IMR-90 (cell line): Measurements from ENCODE around the gene MACC1. TPM values are rescaled to one million over a fixed set of nuclear protein-coding genes. Genes with fewer than 3 reads are reported as not detected.
A peak's percentile ranks its signal among the peaks of the same experiment; 100 is the strongest.

ENCODE experiments used
- ATAC-seq: fragments of 200-7000 bp; cut with Tn5 transposase; 2 replicates; pipeline ENCODE4 v1.9.1; 2020; ENCODE audit warnings: low read depth, mild to moderate bottlenecking, moderate library complexity
- BruUV-seq: library from RNA; stranded (reverse); fragments of 400-500 nt; replicated peaks from 2 replicates; lab custom pipeline; 2021; lab: Mats Ljungman, UMichigan
- CTCF ChIA-PET: fragments of 300-600 bp; formaldehyde crosslinking; extraction: SDS; loops from one replicate; lab custom pipeline; 2021; ENCODE audit warnings: antibody characterized with exemption; lab: Yijun Ruan, JAX
- POLR2A ChIA-PET: fragments of 300-600 bp; sonication (Branson Sonifier 250); formaldehyde crosslinking; loops from one replicate; lab custom pipeline; 2022; ENCODE audit warnings: antibody characterized with exemption; ENCODE audit not compliant: unreplicated experiment; lab: Charles Lee
- DNase-seq: peaks from one replicate; pipeline ENCODE4 v3.0.0; 2013
- H2AFZ ChIP-seq: replicated peaks from 2 replicates; pipeline ENCODE3; 2013; ENCODE audit warnings: low read length, mild to moderate bottlenecking; ENCODE audit not compliant: poor library complexity
- H2AK5ac ChIP-seq: 2 replicates; pipeline ENCODE4 v1.6.1; 2013; ENCODE audit warnings: low read depth, low read length, inconsistent platforms
- H2AK9ac ChIP-seq: replicated peaks from 2 replicates; pipeline ENCODE3; 2013; ENCODE audit warnings: mild to moderate bottlenecking, low read depth, low read length, moderate library complexity; ENCODE audit not compliant: poor library complexity
- H2BK120ac ChIP-seq: 2 replicates; pipeline ENCODE4 v1.6.1; 2013; ENCODE audit warnings: low read depth, low read length, inconsistent platforms
- H2BK15ac ChIP-seq: 3 replicates; pipeline ENCODE4 v1.6.1; 2013; ENCODE audit warnings: low read depth, low read length, inconsistent platforms
- H2BK20ac ChIP-seq: 2 replicates; pipeline ENCODE4 v1.6.1; 2013; ENCODE audit warnings: low read depth, mild to moderate bottlenecking, inconsistent platforms, low read length, moderate library complexity
- H2BK5ac ChIP-seq: 2 replicates; pipeline ENCODE4 v1.6.1; 2013; ENCODE audit warnings: mild to moderate bottlenecking, low read depth, low read length, inconsistent platforms; ENCODE audit not compliant: poor library complexity, severe bottlenecking
- H3K14ac ChIP-seq: replicated peaks from 2 replicates; pipeline ENCODE4 v1.6.1; 2013; ENCODE audit warnings: low read depth, low read length, inconsistent platforms
- H3K18ac ChIP-seq: 2 replicates; pipeline ENCODE4 v1.6.1; 2013; ENCODE audit warnings: low read depth, low read length, control low read depth
- H3K23ac ChIP-seq: 2 replicates; pipeline ENCODE4 v1.6.1; 2013; ENCODE audit warnings: low read depth, low read length, inconsistent platforms
- H3K27ac ChIP-seq: 2 replicates; pipeline ENCODE4 v1.5.1; 2013; ENCODE audit warnings: mild to moderate bottlenecking, control low read depth, low read length; ENCODE audit not compliant: insufficient read depth
- H3K27me3 ChIP-seq: 2 replicates; pipeline ENCODE4 v1.6.1; 2013; ENCODE audit warnings: low read length; ENCODE audit not compliant: control insufficient read depth, insufficient read depth
- H3K36me3 ChIP-seq: 2 replicates; pipeline ENCODE4 v1.6.1; 2013; ENCODE audit warnings: low read length, mixed read lengths; ENCODE audit not compliant: control insufficient read depth, insufficient read depth
- H3K4ac ChIP-seq: 2 replicates; pipeline ENCODE4 v1.6.1; 2013; ENCODE audit warnings: low read depth, low read length, inconsistent platforms
- H3K4me1 ChIP-seq: 2 replicates; pipeline ENCODE4 v1.6.1; 2013; ENCODE audit warnings: low read length, mixed read lengths; ENCODE audit not compliant: control insufficient read depth, insufficient read depth
- H3K4me2 ChIP-seq: 2 replicates; pipeline ENCODE4 v1.6.1; 2013; ENCODE audit warnings: low read depth, mild to moderate bottlenecking, control low read depth, low read length, moderate library complexity
- H3K4me3 ChIP-seq: 2 replicates; pipeline ENCODE4 v1.5.1; 2013; ENCODE audit warnings: low read depth, mild to moderate bottlenecking, control low read depth, low read length, moderate library complexity; ENCODE audit not compliant: insufficient read depth
- H3K56ac ChIP-seq: 2 replicates; pipeline ENCODE4 v1.6.1; 2013; ENCODE audit warnings: low read length, inconsistent platforms; ENCODE audit not compliant: insufficient read depth; ENCODE audit errors: extremely low read depth
- H3K79me1 ChIP-seq, 2 experiments: 2 replicates each; pipeline ENCODE4 v1.6.1; 2013; ENCODE audit warnings: low read length in 2 of 2, inconsistent platforms in 1 of 2, low read depth in 1 of 2
- H3K9ac ChIP-seq: 2 replicates; pipeline ENCODE4 v1.6.1; 2013; ENCODE audit warnings: low read depth, low read length, control low read depth
- H3K9me1 ChIP-seq: 2 replicates; pipeline ENCODE4 v1.6.1; 2013; ENCODE audit warnings: low read length, inconsistent platforms; ENCODE audit not compliant: insufficient read depth
- H3K9me3 ChIP-seq: 2 replicates; pipeline ENCODE4 v1.6.1; 2013; ENCODE audit warnings: low read length; ENCODE audit not compliant: control insufficient read depth, insufficient read depth
- H4K20me1 ChIP-seq: 2 replicates; pipeline ENCODE4 v1.6.1; 2013; ENCODE audit warnings: low read length, inconsistent platforms; ENCODE audit not compliant: insufficient read depth
- H4K5ac ChIP-seq: 2 replicates; pipeline ENCODE4 v1.6.1; 2013; ENCODE audit warnings: mild to moderate bottlenecking, low read depth, low read length, control low read depth
- H4K8ac ChIP-seq, 2 experiments: 2 replicates each; pipeline ENCODE4 v1.6.1; 2013; ENCODE audit warnings: low read depth in 2 of 2, low read length in 2 of 2, control low read depth in 1 of 2, inconsistent platforms in 1 of 2
- H4K91ac ChIP-seq: 2 replicates; pipeline ENCODE4 v1.6.1; 2013; ENCODE audit warnings: low read depth, low read length, inconsistent platforms; ENCODE audit not compliant: insufficient read depth
- BHLHE40 ChIP-seq: fragments of 150-350 bp; IDR thresholded peaks from 2 replicates; pipeline ENCODE4 v1.6.1; 2016; ENCODE audit warnings: mild to moderate bottlenecking, low read depth, low read length
- CEBPB ChIP-seq: IDR thresholded peaks from 2 replicates; pipeline ENCODE4 v1.6.1; 2012; ENCODE audit warnings: low read depth, low read length, improper control_type of control experiment
- CHD1 ChIP-seq: IDR thresholded peaks from 2 replicates; pipeline ENCODE4 v1.6.1; 2012; ENCODE audit warnings: low read depth, low read length, improper control_type of control experiment
- CTCF ChIP-seq: conservative IDR thresholded peaks from 2 replicates; pipeline ENCODE4 v1.5.1; 2012; ENCODE audit warnings: mild to moderate bottlenecking, low read depth, low read length, improper control_type of control experiment
- ELK1 ChIP-seq: fragments of 150-350 bp; IDR thresholded peaks from 2 replicates; pipeline ENCODE4 v1.6.1; 2016; ENCODE audit warnings: low read depth, mild to moderate bottlenecking, low read length, moderate library complexity, borderline replicate concordance
- MAFK ChIP-seq: IDR thresholded peaks from 2 replicates; pipeline ENCODE4 v1.6.1; 2012; ENCODE audit warnings: low read depth, low read length, improper control_type of control experiment
- MAZ ChIP-seq: IDR thresholded peaks from 2 replicates; pipeline ENCODE4 v1.6.1; 2012; ENCODE audit warnings: low read depth, mild to moderate bottlenecking, low read length, improper control_type of control experiment, moderate library complexity, borderline replicate concordance
- MXI1 ChIP-seq: IDR thresholded peaks from 2 replicates; pipeline ENCODE4 v1.6.1; 2012; ENCODE audit warnings: low read depth, mild to moderate bottlenecking, low read length, moderate library complexity, borderline replicate concordance
- RAD21 ChIP-seq: IDR thresholded peaks from 2 replicates; pipeline ENCODE4 v1.6.1; 2012; ENCODE audit warnings: low read length, improper control_type of control experiment
- RFX5 ChIP-seq: IDR thresholded peaks from 2 replicates; pipeline ENCODE4 v1.8.0; 2012; ENCODE audit warnings: low read depth, mild to moderate bottlenecking, low read length, moderate library complexity
- WGBS, 2 experiments: methylation state at CpG; one replicate each; pipeline versions ENCODE4 v1.1.5 to v1.1.7; 2013; ENCODE audit warnings: missing lambda C conversion rate in 2 of 2; ENCODE audit not compliant: insufficient read length in 1 of 2; ENCODE audit errors: extremely low coverage in 2 of 2; 5-methylcytosine and 5-hydroxymethylcytosine counted together
- dilution Hi-C: fragments of 300-500 bp; cut with HindIII; formaldehyde crosslinking; loops from one replicate; pipeline ENCODE4 v1.14.3; 2018; ENCODE audit warnings: low sequenced_read_pairs; ENCODE audit not compliant: unreplicated experiment
- in situ Hi-C: fragments of 300-500 bp; cut with MboI; formaldehyde crosslinking; loops from 3 replicates; pipeline ENCODE4 v1.14.3; 2019; ENCODE audit warnings: low sequenced_read_pairs, inconsistent platforms, mixed read lengths
- intact Hi-C: fragments of 100-400 bp; cut with micrococcal nuclease; formaldehyde crosslinking; loops from 2 replicates; pipeline ENCODE4 v1.10.0; 2022
- polyA plus RNA-seq, 3 experiments: library from polyadenylated mRNA; depleted of rRNA; stranded (reverse); fragments of >200 nt; gene quantifications; 2 replicates each; pipeline ENCODE4 v1.2.3, GENCODE V29; 2012; ENCODE audit warnings: low replicate concordance in 1 of 3
- total RNA-seq: library from RNA; depleted of rRNA; stranded (reverse); fragments of >200 nt; gene quantifications from 2 replicates; pipeline ENCODE4 v1.2.3, GENCODE V29; 2012

The MACC1 gene
- total and polyA plus RNA-seq, 2 of the 4 experiments (the other 2 are of a cell fraction) = under 0.01 TPM; not detected in 1

GRCh38 chr7:20225384-20225783 lies 8.2 kb upstream of the MACC1 start:
- Histone ChIP-seq H4K8ac (no peak overlapping the region), H3K27me3 (no peaks in the 10 kb centered on the region), H3K14ac (0 out of 2 replicates have a peak overlapping the region, but pooled peaks have one; percentile 3), H2AK5ac (peak overlapping the region; percentile 42), H2AK9ac (no peak overlapping the region), H2BK20ac (peak overlapping the region; percentile 8), H3K79me1 (no peaks in the 10 kb centered on the region), H4K20me1 (no peaks in the 10 kb centered on the region), H3K9me3 (no peaks in the 10 kb centered on the region), H2BK15ac (peak overlapping the region; percentile 11; the same call in 1 of the 3 replicates), H2AFZ (no peak overlapping the region), H3K4me2 (no peak overlapping the region), H4K91ac (no peak overlapping the region), H3K4me3 (no peak overlapping the region), H2BK5ac (no peak overlapping the region), H4K5ac (no peak overlapping the region), H3K27ac (no peak overlapping the region), H3K18ac (peak overlapping the region; percentile 24; the same call in 1 of the 2 replicates), H3K36me3 (no peaks in the 10 kb centered on the region), H3K23ac (no peak overlapping the region), H2BK120ac (peak overlapping the region; percentile 9), H3K9ac (no peak overlapping the region), H3K4me1 (peaks cover 6% of the 10 kb centered on the region; the same call in 1 of the 2 replicates), H3K56ac (no peak overlapping the region), H3K4ac (no peak overlapping the region), H3K9me1 (no peaks in the 10 kb centered on the region; the same call in none of the 2 replicates)
- ATAC-seq (no peak), DNase-seq (no peak)
- no CpG with 5 or more reads among the region's 2 CpGs for WGBS, 2 experiments
- no peak for TF ChIP-seq CHD1
- TF ChIP-seq ELK1 = no peak
- no peak for TF ChIP-seq BHLHE40
- TF ChIP-seq MAFK = no peak
- TF ChIP-seq MXI1 = no peak
- no peak for TF ChIP-seq MAZ
- no peak for TF ChIP-seq RAD21
- TF ChIP-seq CTCF = no peak
- no peak for TF ChIP-seq CEBPB
- TF ChIP-seq RFX5 = no peak
- ChIA-PET CTCF (no interaction called here), POLR2A (no interaction called here)
- no TSS peak for BruUV-seq
- in situ Hi-C loops = no loop called here
- intact Hi-C loops = no loop called here
- dilution Hi-C loops = no loop called here
